ENCODE measurements around the gene SLC4A9.
"Not testable (repeated sequence)": the region's sequence is repeated elsewhere in the genome, so short reads cannot be mapped to it uniquely, and the experiment has no call there.

The SLC4A9 gene

DNA sequence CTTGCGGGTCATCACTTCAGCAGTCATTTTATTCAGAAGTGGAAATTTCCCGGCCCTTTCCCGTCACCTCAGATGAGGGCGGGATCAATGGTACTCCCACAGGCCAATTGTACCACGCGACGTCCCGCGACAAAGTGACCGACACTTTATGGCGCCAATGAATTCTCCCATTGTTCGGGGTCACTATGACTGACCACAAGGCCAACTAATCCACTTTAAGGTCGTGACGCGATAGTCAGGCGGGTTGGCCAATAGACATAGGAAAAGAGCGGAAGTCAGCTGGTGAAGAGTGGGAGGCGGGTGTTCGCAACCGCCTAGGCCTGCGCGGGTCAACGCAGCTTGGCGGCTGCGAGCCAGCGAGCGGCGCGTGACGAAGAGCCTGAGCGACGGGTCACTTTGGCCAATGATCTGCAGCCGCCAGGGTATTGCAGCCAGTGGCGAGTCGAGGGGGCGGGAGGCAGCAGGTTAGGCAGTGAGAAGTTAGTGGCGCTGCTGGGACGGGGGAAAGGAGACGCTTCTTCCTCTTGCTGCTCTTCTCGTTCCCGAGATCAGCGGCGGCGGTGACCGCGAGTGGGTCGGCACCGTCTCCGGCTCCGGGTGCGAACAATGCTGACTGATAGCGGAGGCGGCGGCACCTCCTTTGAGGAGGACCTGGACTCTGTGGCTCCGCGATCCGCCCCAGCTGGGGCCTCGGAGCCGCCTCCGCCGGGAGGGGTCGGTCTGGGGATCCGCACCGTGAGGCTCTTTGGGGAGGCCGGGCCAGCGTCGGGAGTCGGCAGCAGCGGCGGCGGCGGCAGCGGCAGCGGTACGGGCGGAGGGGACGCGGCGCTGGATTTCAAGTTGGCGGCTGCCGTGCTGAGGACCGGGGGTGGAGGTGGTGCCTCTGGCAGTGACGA lies 41.6 kb downstream of the SLC4A9 start, which contains the start of gene ANKHD1:
Gene ANKHD1 (plus strand): TSS at position 472 of the 896 bp plus-strand sequence. CDS start 135 bp downstream, at position 607.
- peak; percentile 93 for DNase-seq

- peak; percentile 79 for DNase-seq
These were observed 42.5 kb downstream of the SLC4A9 start for GRCh38 chr5:140402258-140403074.

DNA sequence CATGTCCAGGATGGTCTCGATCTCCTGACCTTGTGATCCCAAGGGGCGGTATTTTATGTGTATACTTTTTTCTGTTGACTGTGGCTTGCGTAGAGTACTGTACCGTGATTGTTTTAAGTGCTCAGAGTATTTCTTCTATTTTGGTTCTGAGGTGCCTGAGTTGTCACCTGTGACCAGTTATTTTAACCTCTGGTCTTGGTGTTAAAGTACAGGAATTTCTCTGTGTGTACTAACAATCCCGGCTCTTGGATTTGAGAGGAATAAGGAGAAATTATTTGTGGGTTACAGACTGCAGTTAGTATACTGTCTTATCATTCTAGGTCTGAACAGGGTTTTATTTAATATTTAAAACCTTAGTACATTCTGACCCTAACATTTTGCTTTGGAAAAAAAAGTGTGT lies 43.6 kb downstream of the SLC4A9 start:
- DNase-seq, result no peak

GRCh38 chr5:140408750-140409241 lies 48.8 kb downstream of the SLC4A9 start:
- no peak for DNase-seq

DNA sequence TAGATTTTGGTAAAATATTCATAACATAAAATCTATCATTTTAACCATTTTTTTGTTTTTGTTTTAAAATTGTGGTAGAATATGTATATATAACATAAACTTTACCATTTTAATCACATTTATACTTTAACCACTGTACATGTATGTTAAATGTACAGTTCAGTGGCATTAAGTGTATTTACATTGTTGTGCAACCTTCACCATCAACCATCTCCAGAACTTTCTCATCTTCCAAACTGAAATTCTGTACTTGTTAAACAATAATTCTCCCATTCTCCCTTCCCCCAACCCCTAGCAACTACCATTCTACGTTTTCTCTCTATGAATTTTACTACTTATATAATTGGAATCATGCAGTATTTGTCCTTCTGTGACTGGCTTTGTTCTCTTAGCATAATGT lies 53.2 kb downstream of the SLC4A9 start:
- DNase-seq, result no peak

GRCh38 chr5:140417235-140417634 lies 57.2 kb downstream of the SLC4A9 start:
- DNase-seq, result no peak

DNA sequence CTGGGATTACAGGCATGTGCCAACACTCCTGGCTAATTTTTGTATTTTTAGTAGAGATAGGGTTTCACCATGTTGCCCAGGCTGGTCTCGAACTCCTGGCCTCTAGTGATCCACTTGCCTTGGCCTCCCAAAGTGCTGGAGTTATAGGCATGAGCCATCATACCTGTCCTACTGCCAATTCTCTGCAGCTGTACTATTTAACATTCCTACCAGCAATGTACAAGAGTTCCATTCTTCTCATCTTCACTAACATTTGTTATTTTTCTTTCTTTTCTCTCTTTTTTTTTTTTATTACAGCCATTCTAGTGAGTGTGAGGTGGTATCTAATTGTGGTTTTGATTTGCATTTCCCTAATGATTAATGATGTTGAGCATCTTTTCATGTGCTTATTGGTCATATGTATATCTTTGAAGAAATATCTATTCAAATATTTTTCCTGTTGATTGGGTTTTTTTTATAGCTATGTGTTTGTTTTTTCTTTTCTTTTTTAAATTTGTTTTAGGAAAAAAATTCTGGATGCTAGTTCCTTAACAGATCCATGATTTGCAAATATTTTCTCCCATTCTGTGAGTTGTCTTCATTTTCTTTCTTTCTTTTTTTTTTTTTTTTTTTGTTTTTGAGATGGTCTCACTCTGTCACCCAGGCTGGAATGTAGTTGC lies 59.0 kb downstream of the SLC4A9 start:
- DNase-seq, result no peak

GRCh38 chr5:140420226-140420570 lies 60.2 kb downstream of the SLC4A9 start:
- no peak for DNase-seq

- no peak for DNase-seq
These were observed 60.8 kb downstream of the SLC4A9 start for GRCh38 chr5:140420665-140421361.

DNA sequence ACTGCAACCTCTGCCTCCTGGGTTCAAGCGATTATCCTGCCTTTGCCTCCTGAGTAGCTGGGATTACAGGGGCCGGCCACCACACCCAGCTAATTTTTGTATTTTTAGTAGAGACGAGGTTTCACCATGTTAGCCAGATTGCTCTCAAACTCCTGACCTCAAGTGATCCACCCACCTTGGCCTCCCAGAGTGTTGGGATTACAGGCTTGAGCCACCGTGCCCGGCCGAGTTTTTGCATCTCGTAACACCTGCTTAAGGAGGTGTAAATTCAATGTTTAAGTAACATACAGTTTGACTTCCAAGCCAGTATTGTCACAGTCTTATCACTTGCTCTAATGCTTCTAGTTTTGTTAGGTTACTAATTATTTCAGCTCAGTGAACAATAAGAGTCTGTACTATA lies 61.4 kb downstream of the SLC4A9 start:
- not testable (repeated sequence) for DNase-seq

DNA sequence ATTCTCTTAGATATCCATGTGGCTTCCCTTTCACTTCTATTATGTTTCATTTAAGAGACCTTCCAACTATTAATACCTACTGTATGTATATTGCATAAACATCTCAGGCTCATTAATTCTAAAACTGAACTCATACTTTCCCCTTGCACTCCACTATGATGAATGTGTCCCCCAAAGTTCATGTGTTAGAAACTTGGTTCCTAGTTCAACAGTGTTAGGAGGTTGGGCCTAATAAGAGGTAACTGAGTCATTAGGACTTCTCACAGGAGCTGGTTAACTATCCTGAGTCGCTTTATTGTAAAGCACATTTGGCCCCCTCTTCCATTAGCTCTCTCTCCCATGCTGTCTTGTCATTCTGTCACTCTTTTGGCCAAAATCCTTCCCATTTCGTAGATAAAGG lies 63.6 kb downstream of the SLC4A9 start:
- no peak for DNase-seq

DNA sequence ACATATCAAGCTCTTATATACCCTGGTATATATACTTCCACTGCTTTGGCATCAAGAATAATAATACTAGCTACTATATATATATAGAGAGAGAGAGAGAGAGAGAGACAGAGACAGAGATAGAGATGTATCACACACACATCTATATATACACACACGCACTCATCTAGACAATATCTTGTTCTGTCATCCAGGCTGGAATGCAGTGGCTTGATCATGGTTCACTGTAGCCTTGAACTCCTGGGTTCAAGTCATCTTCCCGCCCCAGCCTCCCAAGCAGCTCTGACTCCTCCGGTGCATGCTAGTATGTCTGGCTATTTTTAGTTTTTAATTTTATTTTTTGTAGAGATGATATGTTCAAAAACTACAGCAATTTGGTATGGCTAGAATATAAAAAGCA lies 64.1 kb downstream of the SLC4A9 start:
- no peak for DNase-seq
